ENCODE measurements around the gene TMEM108.

Gene TMEM108

GRCh38 chr3:133209871-133210550, 171.8 kb downstream of the TMEM108 start:
- no peak for DNase-seq (ENCODE audit: low read depth in 4 of 4, low spot score in 1 of 4)

GRCh38 chr3:133210656-133211055, 172.5 kb downstream of the TMEM108 start:
- DNase-seq (ENCODE audit: low read depth in 4 of 4, low spot score in 1 of 4): no peak

DNA sequence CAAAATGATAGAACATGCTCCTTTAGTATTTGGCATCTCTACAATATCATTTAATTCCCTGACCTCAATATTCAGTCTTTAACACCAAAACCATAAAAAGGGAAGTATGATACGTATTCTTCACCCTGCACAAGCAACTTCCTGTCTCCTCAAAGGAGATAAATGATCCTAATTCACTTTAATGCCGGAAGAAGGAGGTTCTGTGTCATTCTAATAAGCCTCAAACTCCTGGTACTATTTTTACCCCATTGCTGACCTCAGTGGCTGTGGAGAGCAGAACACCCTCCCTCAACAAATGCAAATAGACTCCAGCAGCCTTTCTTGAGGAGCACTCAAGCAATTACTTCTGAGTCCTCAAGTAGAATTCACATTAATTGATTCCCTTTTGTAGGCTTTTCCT, 173.3 kb downstream of the TMEM108 start:
- DNase-seq (ENCODE audit: low read depth in 4 of 4, low spot score in 1 of 4): no peak

GRCh38 chr3:133211856-133212255, 173.7 kb downstream of the TMEM108 start:
- DNase-seq (ENCODE audit: low read depth in 4 of 4, low spot score in 1 of 4): no peak

DNA sequence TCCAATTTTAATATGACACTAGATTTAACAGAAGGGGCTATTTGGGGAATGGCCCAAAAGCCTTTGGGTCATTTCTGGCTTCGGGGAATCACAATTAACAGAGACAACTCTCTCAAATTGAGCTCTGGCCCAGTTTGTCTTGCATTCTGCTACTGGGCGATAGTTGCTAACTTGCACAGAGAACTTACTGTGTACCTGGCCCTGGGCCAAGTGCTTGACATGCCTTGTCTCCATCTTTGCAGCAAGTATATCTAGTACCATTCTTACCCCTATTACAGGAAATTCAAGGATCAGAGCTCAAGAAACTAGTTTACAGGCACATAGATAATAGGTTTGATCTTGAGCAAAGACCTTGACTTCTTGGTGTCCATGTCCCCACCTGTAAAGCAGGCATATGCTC, 175.7 kb downstream of the TMEM108 start:
- DNase-seq (ENCODE audit: low read depth in 4 of 4, low spot score in 1 of 4): no peak

DNA sequence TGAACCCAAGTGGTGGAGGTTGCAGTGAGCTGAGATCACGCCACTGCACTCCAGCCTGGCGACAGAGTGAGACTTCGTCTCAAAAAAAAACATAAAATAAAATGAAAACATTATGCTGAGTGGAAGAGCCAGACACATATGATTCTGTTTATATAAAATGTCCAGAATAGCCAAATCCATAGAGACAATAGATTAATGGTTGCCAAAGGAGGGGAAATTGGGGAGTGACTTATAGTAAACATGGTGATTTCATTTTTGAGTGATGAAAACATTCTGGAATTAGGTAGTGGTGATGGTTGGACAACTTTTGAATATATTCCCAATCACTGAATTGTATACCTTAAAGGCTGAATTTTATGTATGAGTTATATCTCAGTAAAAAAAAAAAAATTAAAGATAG, 189.6 kb downstream of the TMEM108 start:
- no peak for DNase-seq (ENCODE audit: low read depth in 4 of 4, low spot score in 1 of 4)

DNA sequence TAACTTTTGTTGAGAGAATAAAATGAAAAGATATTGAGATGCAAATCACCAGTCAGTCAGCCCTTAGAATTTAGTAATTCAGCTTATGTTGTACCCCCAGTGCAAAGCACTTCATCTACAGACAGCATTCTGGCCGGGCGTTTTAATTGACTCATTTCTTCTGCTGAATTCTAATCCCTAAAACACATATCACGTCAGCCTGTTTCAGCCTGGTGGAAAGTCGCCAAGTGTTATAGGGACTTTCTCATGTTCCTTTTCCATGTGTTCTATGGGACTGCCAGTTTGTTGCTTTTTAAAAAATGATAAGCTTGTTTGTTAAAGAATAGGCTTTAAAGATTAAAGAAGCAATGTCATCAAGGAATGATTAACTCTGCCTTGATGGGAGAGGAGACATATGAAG, 192.0 kb downstream of the TMEM108 start:
- DNase-seq (ENCODE audit: low read depth in 4 of 4, low spot score in 1 of 4): no peak

GRCh38 chr3:133236901-133237300, 198.7 kb downstream of the TMEM108 start:
- DNase-seq (ENCODE audit: low read depth in 4 of 4, low spot score in 1 of 4): no peak

- no peak for DNase-seq (ENCODE audit: low read depth in 4 of 4, low spot score in 1 of 4)
Observed at GRCh38 chr3:133237380-133237779, 199.2 kb downstream of the TMEM108 start.

DNA sequence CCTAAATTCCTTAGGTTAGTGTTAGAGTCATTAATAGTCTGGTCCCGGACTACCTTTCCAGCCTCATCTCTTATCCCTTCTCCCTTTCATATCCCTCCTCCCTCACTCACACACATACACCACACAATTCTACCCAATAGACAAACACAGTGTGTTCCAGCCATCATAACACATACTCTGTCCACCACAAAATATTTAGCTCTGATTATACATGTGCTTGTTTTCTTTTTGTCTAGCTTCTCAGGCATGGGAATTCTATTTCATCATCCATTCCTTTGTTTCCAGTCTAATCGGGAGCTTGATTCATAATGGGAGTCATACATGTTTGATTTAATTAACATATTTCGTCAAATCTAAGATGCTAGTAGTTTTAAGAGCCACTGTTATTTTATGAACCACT, 199.8 kb downstream of the TMEM108 start:
- DNase-seq (ENCODE audit: low read depth in 4 of 4, low spot score in 1 of 4): no peak

- no peak for DNase-seq (ENCODE audit: low read depth in 4 of 4, low spot score in 1 of 4)
Observed at GRCh38 chr3:133246119-133246518, 207.9 kb downstream of the TMEM108 start.

GRCh38 chr3:133246773-133247172, 208.6 kb downstream of the TMEM108 start:
- DNase-seq (ENCODE audit: low read depth in 4 of 4, low spot score in 1 of 4): no peak

GRCh38 chr3:133248389-133248788, 210.2 kb downstream of the TMEM108 start:
- DNase-seq (ENCODE audit: low read depth in 4 of 4, low spot score in 1 of 4): no peak

GRCh38 chr3:133249490-133249889, 211.3 kb downstream of the TMEM108 start:
- DNase-seq (ENCODE audit: low read depth in 4 of 4, low spot score in 1 of 4): no peak

DNA sequence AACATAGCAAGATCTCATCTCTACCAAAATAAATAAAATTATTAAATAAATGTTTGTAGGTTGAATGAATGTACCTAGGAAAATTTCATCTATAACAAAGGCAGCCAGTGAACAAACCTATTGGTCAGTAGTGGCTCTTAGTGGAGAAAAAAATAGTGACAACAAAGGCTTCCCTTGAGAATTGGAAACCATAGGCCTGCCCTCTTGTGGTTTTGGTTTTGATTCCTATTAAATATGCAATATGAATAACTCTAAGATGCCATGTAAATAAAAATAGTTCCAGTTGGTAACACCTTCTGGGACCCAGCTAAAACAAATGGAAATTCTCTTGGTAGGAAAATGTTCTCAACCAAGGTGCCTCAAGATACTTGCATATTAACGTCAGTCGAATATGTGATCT, 216.0 kb downstream of the TMEM108 start:
- DNase-seq (ENCODE audit: low read depth in 4 of 4, low spot score in 1 of 4): no peak

DNA sequence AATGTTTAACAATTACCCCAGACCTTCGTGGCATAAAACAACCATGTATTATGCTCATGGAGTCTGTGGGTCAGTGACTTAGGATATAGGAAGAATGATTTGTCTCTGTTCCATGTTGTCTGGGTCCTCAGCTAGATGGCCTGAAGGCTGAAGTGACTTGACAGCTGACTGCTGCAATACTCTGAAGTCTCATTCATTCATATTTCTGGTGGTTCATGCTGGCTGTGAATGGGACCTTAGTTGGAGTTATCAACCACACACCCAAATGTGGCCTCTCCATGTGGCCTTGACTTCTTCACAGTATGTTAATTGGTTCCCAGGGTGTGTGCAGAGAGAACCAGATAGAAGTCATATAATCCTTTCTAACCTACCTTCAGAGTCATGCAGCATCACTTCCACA, 216.5 kb downstream of the TMEM108 start:
- DNase-seq (ENCODE audit: low read depth in 4 of 4, low spot score in 1 of 4): no peak

DNA sequence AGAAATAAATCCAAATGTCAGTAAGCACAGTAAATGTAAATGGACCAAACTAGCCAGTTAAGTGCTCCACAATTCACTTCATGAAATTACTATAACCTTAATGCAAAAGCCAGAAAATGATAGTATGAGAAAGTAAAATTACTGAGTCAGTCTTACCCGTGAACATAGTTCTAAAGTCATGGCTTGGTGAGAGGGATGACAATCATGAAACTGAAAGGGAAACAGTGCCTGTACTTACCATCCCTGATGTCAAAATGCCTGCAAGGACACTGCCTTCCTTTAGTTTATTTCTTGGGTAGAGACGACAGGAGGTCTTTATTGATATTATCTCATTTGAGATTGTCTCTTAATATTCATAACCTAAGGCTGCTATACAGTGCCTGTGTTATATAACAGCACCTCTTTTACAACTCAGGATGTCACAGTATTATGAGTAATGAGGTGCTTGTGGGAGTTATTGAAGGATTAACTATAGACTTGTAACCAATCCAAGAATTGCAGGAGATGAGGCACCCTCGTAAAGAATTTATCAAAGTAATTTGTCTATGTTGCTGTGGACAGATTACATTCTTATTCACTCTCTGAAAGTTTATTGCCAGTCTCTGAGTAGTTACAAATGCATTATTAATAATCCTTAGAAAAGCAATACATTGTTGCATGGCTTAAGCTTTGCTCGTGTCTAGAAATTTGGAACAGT, 218.7 kb downstream of the TMEM108 start:
- DNase-seq (ENCODE audit: low read depth in 4 of 4, low spot score in 1 of 4): no peak

- no peak for DNase-seq (ENCODE audit: low read depth in 4 of 4, low spot score in 1 of 4)
Observed at GRCh38 chr3:133258358-133258757, 220.2 kb downstream of the TMEM108 start.

GRCh38 chr3:133259767-133260166, 221.6 kb downstream of the TMEM108 start:
- no peak for DNase-seq (ENCODE audit: low read depth in 4 of 4, low spot score in 1 of 4)

DNA sequence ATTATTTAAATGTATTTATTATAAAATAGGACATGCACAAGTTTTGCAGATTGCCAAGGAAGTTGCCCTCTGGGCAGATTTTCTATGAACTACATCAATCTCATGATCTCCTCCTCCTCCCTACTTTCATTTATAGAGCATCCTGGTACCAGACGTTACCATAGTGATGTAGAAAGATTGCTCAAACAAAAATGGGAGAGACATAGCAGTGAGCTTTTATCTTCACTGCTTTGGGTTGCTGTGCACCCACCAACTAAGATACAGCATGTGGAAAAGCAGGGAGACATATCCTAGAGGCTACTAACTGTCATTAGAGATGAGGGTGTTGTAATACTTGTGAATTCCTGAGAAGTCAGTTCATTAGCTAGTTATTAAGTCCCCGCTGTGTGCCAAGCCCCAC, 224.1 kb downstream of the TMEM108 start:
- no peak for DNase-seq (ENCODE audit: low read depth in 4 of 4, low spot score in 1 of 4)

- no peak for DNase-seq (ENCODE audit: low read depth in 4 of 4, low spot score in 1 of 4)
Observed at GRCh38 chr3:133264920-133265319, 226.7 kb downstream of the TMEM108 start.

- no peak for DNase-seq (ENCODE audit: low read depth in 4 of 4, low spot score in 1 of 4)
Observed at GRCh38 chr3:133268726-133269134, 230.5 kb downstream of the TMEM108 start.

DNA sequence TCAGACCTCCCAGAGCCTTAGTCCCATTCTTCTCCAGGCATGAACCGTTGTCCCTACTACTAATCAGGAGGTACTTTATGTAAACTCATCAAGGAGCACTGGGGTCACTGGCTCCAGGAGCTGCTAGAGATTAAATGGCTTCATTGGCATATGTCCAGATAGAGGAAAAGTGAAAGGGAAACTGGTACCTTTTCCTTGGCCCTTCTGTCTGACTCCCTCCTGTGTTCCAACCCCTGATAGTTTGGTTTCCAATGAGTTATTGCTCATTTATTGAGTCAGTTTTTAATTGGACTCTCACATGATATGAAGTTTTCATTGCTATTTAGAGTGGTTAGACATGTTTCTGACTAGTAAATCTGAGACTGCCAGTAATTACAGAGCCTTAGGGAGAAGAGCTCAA, 231.2 kb downstream of the TMEM108 start:
- DNase-seq (ENCODE audit: low read depth in 4 of 4, low spot score in 1 of 4): no peak

Measured in stimulated activated CD4-positive, alpha-beta T cell treated with anti-CD3 and anti-CD28 coated beads, Interleukin-1b, Interleukin-23, amount 100 ng/mL, for 24 hours (primary cell).